B cell (primary cell): ENCODE measurements around the gene CDYL2. TPM values are rescaled to one million over a fixed set of nuclear protein-coding genes. Genes with fewer than 3 reads are reported as not detected.

Experiments used
- ATAC-seq: fragments of 200-7000 bp; cut with Tn5 transposase; one replicate; pipeline ENCODE4 v1.10.0; 2021; ENCODE audit warnings: low read depth, mild to moderate bottlenecking, moderate number of reproducible peaks, moderate library complexity
- CTCF ChIA-PET: fragments of 350-600 bp; sonication (Branson Sonifier 250); formaldehyde crosslinking; loops from one replicate; lab custom pipeline; 2021; ENCODE audit warnings: antibody characterized with exemption, inconsistent platforms; lab: Charles Lee
- POLR2A ChIA-PET: fragments of 350-600 bp; sonication (Branson Sonifier 250); formaldehyde crosslinking; loops from one replicate; lab custom pipeline; 2021; ENCODE audit warnings: antibody characterized with exemption; lab: Charles Lee
- DNase-seq: peaks from one replicate; pipeline ENCODE4 v3.0.0; 2013
- H2AFZ ChIP-seq: 2 replicates; pipeline ENCODE4 v1.6.1; 2012; ENCODE audit warnings: mild to moderate bottlenecking, low read depth, low read length; ENCODE audit not compliant: insufficient read depth, poor library complexity, severe bottlenecking
- H3K27ac ChIP-seq, 2 donors: 1 replicate in 1 of 2; 2 replicates in 1 of 2; pipeline ENCODE4 v1.5.1; 2012 to 2013; ENCODE audit warnings: low read length in 2 of 2, mild to moderate bottlenecking in 2 of 2, moderate library complexity in 1 of 2
- H3K27me3 ChIP-seq, 4 experiments: fragments of 200-600 bp in 1 of 4; sonication (generic) in 1 of 4; replicated peaks in 1 of 4; 1 replicate in 2 of 4; 2 replicates in 2 of 4; pipeline versions ENCODE4 v1.6.1 to v1.7.0; 2013 to 2016; ENCODE audit warnings: low read length in 3 of 4, mild to moderate bottlenecking in 2 of 4, mixed read lengths in 1 of 4, moderate library complexity in 1 of 4; ENCODE audit not compliant: insufficient read depth in 4 of 4, control insufficient read depth in 3 of 4; ENCODE audit errors: control extremely low read depth in 1 of 4
- H3K36me3 ChIP-seq, 2 experiments: replicated peaks in 1 of 2; 1 replicate in 1 of 2; 2 replicates in 1 of 2; pipeline versions ENCODE4 v1.6.1 to v1.7.1; 2013; ENCODE audit warnings: low read length in 1 of 2; ENCODE audit not compliant: insufficient read depth in 2 of 2, control insufficient read depth in 1 of 2; ENCODE audit errors: control extremely low read depth in 1 of 2, extremely low read depth in 1 of 2
- H3K4me1 ChIP-seq, 2 donors: fragments of 200-600 bp in 1 of 2; sonication (generic) in 1 of 2; 1 replicate in 1 of 2; 2 replicates in 1 of 2; pipeline versions ENCODE4 v1.5.1 to v1.6.1; 2013 to 2017; ENCODE audit warnings: low read length in 2 of 2; ENCODE audit not compliant: control insufficient read depth in 2 of 2, insufficient read depth in 2 of 2
- H3K4me2 ChIP-seq: replicated peaks from 2 replicates; pipeline ENCODE3; 2012; ENCODE audit warnings: mild to moderate bottlenecking, low read depth, low read length; ENCODE audit not compliant: poor library complexity, severe bottlenecking
- H3K4me3 ChIP-seq, 5 experiments: fragments of 200-600 bp in 1 of 5; sonication (generic) in 1 of 5; 1 replicate in 3 of 5; 2 replicates in 2 of 5; pipeline versions ENCODE4 v1.5.1 to v1.7.0; 2011 to 2016; ENCODE audit warnings: low read length in 4 of 5, mild to moderate bottlenecking in 4 of 5, low read depth in 2 of 5, control low read depth in 1 of 5, moderate library complexity in 1 of 5; ENCODE audit not compliant: insufficient read depth in 1 of 5; ENCODE audit errors: control extremely low read depth in 1 of 5, extremely low read depth in 1 of 5
- H3K79me2 ChIP-seq: fragments of 200-600 bp; sonication (generic); one replicate; pipeline ENCODE4 v1.6.0; 2016; ENCODE audit warnings: low read length; ENCODE audit not compliant: control insufficient read depth, insufficient read depth
- H3K9ac ChIP-seq: fragments of 200-600 bp; sonication (generic); 2 replicates; pipeline ENCODE4 v1.6.1; 2017; ENCODE audit warnings: mild to moderate bottlenecking, low read length, moderate library complexity
- H3K9me3 ChIP-seq, 3 donors: one replicate each; pipeline versions ENCODE4 v1.6.1 to v1.7.1; 2013; ENCODE audit warnings: low read length in 2 of 3; ENCODE audit not compliant: control insufficient read depth in 2 of 3, insufficient read depth in 1 of 3; ENCODE audit errors: control extremely low read depth in 1 of 3
- H4K20me1 ChIP-seq: 2 replicates; pipeline ENCODE4 v1.6.0; 2012; ENCODE audit warnings: mild to moderate bottlenecking, low read length; ENCODE audit not compliant: insufficient read depth, control insufficient read depth, poor library complexity, severe bottlenecking
- H3K27ac Mint-ChIP-seq: one replicate; pipeline ENCODE4 v1.8.0; 2021; ENCODE audit warnings: mixed read lengths
- H3K27me3 Mint-ChIP-seq: one replicate; pipeline ENCODE4 v1.8.0; 2021; ENCODE audit warnings: mixed read lengths
- H3K4me1 Mint-ChIP-seq: one replicate; pipeline ENCODE4 v1.8.0; 2021; ENCODE audit warnings: mixed read lengths
- H3K4me3 Mint-ChIP-seq: one replicate; pipeline ENCODE4 v1.8.0; 2021; ENCODE audit warnings: mixed read lengths
- H3K9me3 Mint-ChIP-seq: one replicate; pipeline ENCODE4 v1.8.0; 2022; ENCODE audit warnings: mixed read lengths; ENCODE audit not compliant: insufficient read depth
- EZH2 ChIP-seq: IDR thresholded peaks from 2 replicates; pipeline ENCODE4 v1.6.1; 2012; ENCODE audit warnings: borderline replicate concordance, low read depth, mild to moderate bottlenecking, moderate library complexity, low read length; ENCODE audit not compliant: insufficient read depth, poor library complexity, severe bottlenecking
- WGBS: methylation state at CpG from one replicate; pipeline ENCODE4 v1.1.5; 2013; ENCODE audit warnings: missing lambda C conversion rate; ENCODE audit not compliant: insufficient coverage; 5-methylcytosine and 5-hydroxymethylcytosine counted together
- intact Hi-C: fragments of 100-400 bp; cut with micrococcal nuclease; formaldehyde crosslinking; loops from one replicate; pipeline ENCODE4 v1.10.0; 2022
- polyA plus RNA-seq: library from polyadenylated mRNA; depleted of rRNA; stranded (reverse); fragments of >200 nt; gene quantifications from 2 replicates; pipeline ENCODE4 v1.2.3, GENCODE V29; 2012
- total RNA-seq, 2 donors: library from RNA; stranded (reverse); fragments of 120-200 nt in 1 of 2; gene quantifications; 1 replicate in 1 of 2; 2 replicates in 1 of 2; pipeline versions ENCODE4 v1.2.3 to v1.2.4, GENCODE V29; 2013 to 2022
- TF ChIP-seq, protein P1 (sequence below): fragments of 200-600 bp; IDR thresholded peaks from one replicate; pipeline ENCODE4 v1.8.0; 2022; ENCODE audit warnings: antibody characterized with exemption, mild to moderate bottlenecking

CDYL2 gene
- total and polyA plus RNA-seq, 2 donors (not counting 1 experiment from before 2014, with no cell fraction given): 0.66 to 6.6 TPM

DNA sequence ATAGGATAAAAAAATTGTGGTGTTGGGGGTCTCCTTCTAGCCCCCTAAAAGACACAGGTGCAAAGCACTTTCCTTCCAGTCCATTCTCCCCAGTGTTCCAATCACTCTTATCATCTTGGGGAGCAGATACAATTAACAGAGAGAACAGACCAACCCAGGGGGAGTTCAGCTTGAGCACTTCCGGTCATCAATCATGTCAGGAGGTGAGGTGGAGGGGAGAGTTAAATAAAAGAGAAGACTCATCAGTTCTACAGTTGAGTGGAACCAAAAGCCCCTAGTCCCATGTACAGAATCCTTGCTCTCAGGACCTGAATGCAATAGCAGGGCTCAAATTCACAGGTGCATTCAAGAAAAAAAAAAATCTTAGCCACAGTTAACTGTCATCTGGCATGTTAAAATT is 141.3 kb downstream of the CDYL2 start:
- H3K4me2 ChIP-seq: no peak overlapping the region
- peaks cover 0 to 20% (median 2%) of the 10 kb centered on the region in 4 experiments for H3K27me3 ChIP-seq
- TF ChIP-seq EZH2: no peak
- TF ChIP-seq, protein P1, sequence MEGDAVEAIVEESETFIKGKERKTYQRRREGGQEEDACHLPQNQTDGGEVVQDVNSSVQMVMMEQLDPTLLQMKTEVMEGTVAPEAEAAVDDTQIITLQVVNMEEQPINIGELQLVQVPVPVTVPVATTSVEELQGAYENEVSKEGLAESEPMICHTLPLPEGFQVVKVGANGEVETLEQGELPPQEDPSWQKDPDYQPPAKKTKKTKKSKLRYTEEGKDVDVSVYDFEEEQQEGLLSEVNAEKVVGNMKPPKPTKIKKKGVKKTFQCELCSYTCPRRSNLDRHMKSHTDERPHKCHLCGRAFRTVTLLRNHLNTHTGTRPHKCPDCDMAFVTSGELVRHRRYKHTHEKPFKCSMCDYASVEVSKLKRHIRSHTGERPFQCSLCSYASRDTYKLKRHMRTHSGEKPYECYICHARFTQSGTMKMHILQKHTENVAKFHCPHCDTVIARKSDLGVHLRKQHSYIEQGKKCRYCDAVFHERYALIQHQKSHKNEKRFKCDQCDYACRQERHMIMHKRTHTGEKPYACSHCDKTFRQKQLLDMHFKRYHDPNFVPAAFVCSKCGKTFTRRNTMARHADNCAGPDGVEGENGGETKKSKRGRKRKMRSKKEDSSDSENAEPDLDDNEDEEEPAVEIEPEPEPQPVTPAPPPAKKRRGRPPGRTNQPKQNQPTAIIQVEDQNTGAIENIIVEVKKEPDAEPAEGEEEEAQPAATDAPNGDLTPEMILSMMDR: no peak
- Mint-ChIP-seq H3K4me3 (no peak overlapping the region), H3K27me3 (peaks cover 10% of the 10 kb centered on the region), H3K27ac (no peak overlapping the region), H3K9me3 (peaks cover 9% of the 10 kb centered on the region), H3K4me1 (no peaks in the 10 kb centered on the region)
- no peaks in the 10 kb centered on the region for H3K79me2 ChIP-seq
- no peak for ATAC-seq
- ChIA-PET CTCF (no interaction called here), POLR2A (no interaction called here)
- 100% methylated on average over 1 of the region's 1 CpG for WGBS
- no peak overlapping the region for H3K4me3 ChIP-seq
- H3K4me1 ChIP-seq: no peaks in the 10 kb centered on the region
- no peak overlapping the region for H3K9ac ChIP-seq
- no peak overlapping the region for H3K27ac ChIP-seq
- DNase-seq: no peak
- H4K20me1 ChIP-seq: no peaks in the 10 kb centered on the region
- H3K9me3 ChIP-seq: peaks cover 3 to 12% (median 6%) of the 10 kb centered on the region in 3 donors
- no peak overlapping the region for H2AFZ ChIP-seq
- H3K36me3 ChIP-seq: no peaks in the 10 kb centered on the region
- intact Hi-C loops: no loop called here

DNA sequence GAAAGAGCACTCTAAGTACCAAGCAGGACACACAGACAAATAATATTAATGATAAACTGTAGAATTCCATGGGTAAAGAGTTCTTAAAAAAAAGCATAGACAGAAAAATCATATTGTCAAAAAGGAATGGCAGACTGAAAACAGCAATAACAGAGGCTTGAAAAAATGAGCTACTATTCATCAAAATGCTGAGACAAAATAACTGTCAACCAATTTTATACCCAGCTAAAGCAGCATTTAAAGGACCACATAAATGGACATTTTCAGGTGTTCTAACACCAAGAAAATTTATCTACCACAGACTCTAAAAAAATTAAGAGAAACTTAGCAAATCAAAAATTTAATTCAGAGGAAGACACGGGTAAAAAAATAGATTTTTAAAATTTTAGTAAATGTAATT is 144.5 kb downstream of the CDYL2 start:
- H3K4me1 Mint-ChIP-seq: peaks cover 14% of the 10 kb centered on the region
- Histone ChIP-seq H3K9ac (no peak overlapping the region), H3K36me3 (no peaks in the 10 kb centered on the region), H2AFZ (no peak overlapping the region), H3K79me2 (no peaks in the 10 kb centered on the region), H3K27me3 (peaks cover 0 to 8% (median 0%) of the 10 kb centered on the region in 4 experiments), H3K9me3 (peaks cover 3 to 12% (median 6%) of the 10 kb centered on the region in 3 donors), H3K4me2 (no peak overlapping the region), H3K27ac (no peak overlapping the region), H3K4me1 (peaks cover 3 to 7% of the 10 kb centered on the region in 2 donors), H4K20me1 (no peaks in the 10 kb centered on the region), H3K4me3 (no peak overlapping the region)
- H3K27ac Mint-ChIP-seq: no peak overlapping the region
- H3K4me3 Mint-ChIP-seq: no peak overlapping the region
- ChIA-PET CTCF (no interaction called here), POLR2A (no interaction called here)
- DNase-seq: no peak
- H3K9me3 Mint-ChIP-seq: peaks cover 9% of the 10 kb centered on the region
- H3K27me3 Mint-ChIP-seq: no peaks in the 10 kb centered on the region
- no CpG with 5 or more reads among the region's 1 CpG for WGBS
- intact Hi-C loops: no loop called here
- ATAC-seq: no peak
- TF ChIP-seq EZH2: no peak
- TF ChIP-seq, protein P1: no peak
